HEK293T (cell line): ENCODE measurements around the gene NPR3.

ENCODE experiments used
- ARNT ChIP-seq: fragments of 450-650 bp; IDR thresholded peaks from 2 replicates; pipeline ENCODE4 v1.6.1; 2017; ENCODE audit warnings: mild to moderate bottlenecking
- BHLHE40 ChIP-seq: fragments of 450-650 bp; IDR thresholded peaks from 2 replicates; pipeline ENCODE4 v1.6.1; 2016; ENCODE audit warnings: mild to moderate bottlenecking, moderate library complexity, borderline replicate concordance
- ELF4 ChIP-seq: fragments of 450-650 bp; IDR thresholded peaks from 2 replicates; pipeline ENCODE4 v1.6.1; 2017; ENCODE audit warnings: antibody characterized with exemption
- FOXK2 ChIP-seq: fragments of 450-650 bp; IDR thresholded peaks from 2 replicates; pipeline ENCODE4 v1.6.1; 2016; ENCODE audit warnings: mild to moderate bottlenecking
- FOXM1 ChIP-seq: fragments of 450-650 bp; IDR thresholded peaks from 2 replicates; pipeline ENCODE4 v1.6.1; 2017; ENCODE audit warnings: mild to moderate bottlenecking, borderline replicate concordance
- L3MBTL2 ChIP-seq: fragments of 450-650 bp; conservative IDR thresholded peaks from 2 replicates; pipeline ENCODE4 v1.6.1; 2016; ENCODE audit warnings: mild to moderate bottlenecking
- NFRKB ChIP-seq: fragments of 450-650 bp; IDR thresholded peaks from 2 replicates; pipeline ENCODE4 v1.6.1; 2016; ENCODE audit warnings: mild to moderate bottlenecking, moderate library complexity
- PKNOX1 ChIP-seq: fragments of 450-650 bp; IDR thresholded peaks from 2 replicates; pipeline ENCODE4 v1.6.1; 2016
- TARDBP ChIP-seq: fragments of 450-650 bp; IDR thresholded peaks from 2 replicates; pipeline ENCODE4 v1.6.1; 2016
- ZNF384 ChIP-seq: fragments of 450-650 bp; IDR thresholded peaks from 2 replicates; pipeline ENCODE4 v1.6.1; 2016

DNA sequence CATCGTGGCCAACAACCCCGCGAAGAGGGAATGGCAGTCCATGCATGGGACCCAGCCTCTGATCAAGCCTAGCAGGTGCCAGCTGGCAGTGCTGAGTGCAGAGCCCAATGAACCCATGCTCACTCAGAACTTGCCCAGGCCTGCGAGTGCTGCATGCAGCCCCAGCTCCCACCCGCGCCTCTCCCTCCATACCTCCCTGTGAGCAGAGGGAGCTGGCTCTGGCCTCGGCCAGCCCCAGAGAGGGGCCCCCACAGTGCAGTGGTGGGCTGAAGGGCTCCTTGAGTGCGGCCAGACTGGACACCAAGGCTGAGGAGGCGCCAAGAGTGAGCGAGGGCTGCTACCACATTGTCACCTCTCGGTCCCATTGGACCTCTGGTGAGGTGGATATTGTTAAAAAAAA is 32.6 kb upstream of the NPR3 start:
- TF ChIP-seq PKNOX1 = no peak
- no peak for TF ChIP-seq TARDBP
- no peak for TF ChIP-seq ARNT
- no peak for TF ChIP-seq NFRKB
- TF ChIP-seq BHLHE40 = no peak
- TF ChIP-seq FOXK2 = no peak
- TF ChIP-seq L3MBTL2 = no peak
- no peak for TF ChIP-seq ZNF384
- TF ChIP-seq FOXM1 = no peak
- no peak for TF ChIP-seq ELF4
